DOHH2 (cell line): Measurements from ENCODE around the gene SLC38A1.

ENCODE experiments used
- EZH2phosphoT487 ChIP-seq: fragments of 200-600 bp; sonication (generic); IDR thresholded peaks from 2 replicates; pipeline ENCODE4 v1.6.1; 2017; ENCODE audit warnings: borderline replicate concordance, mild to moderate bottlenecking, antibody characterized with exemption, low read length, moderate library complexity, mixed read lengths
- TF ChIP-seq, protein P1 (sequence below): fragments of 200-600 bp; sonication (generic); IDR thresholded peaks from one replicate; pipeline ENCODE4 v1.5.1; 2014; ENCODE audit warnings: antibody characterized with exemption, mild to moderate bottlenecking, low read depth, low read length; ENCODE audit not compliant: poor library complexity, severe bottlenecking

DNA sequence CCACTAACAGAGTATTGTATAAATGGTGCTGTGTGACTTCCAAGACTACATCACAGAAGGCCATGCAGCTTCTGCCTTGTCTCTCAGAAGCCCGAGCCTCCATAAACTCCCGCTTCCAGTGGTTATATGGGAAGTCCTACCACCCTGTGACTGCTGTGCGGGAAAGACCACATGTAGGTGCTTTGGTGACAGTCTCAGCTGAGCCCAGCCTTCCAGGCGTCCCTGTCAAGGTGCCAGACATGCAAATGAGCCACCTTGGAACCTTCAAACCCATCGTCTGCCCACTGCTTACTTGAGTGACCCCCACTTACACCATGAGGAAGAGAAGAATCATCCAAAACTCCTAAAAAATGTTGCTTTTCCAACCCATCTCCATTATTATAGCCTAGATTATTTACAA lies 123.0 kb downstream of the SLC38A1 start:
- TF ChIP-seq, protein P1, sequence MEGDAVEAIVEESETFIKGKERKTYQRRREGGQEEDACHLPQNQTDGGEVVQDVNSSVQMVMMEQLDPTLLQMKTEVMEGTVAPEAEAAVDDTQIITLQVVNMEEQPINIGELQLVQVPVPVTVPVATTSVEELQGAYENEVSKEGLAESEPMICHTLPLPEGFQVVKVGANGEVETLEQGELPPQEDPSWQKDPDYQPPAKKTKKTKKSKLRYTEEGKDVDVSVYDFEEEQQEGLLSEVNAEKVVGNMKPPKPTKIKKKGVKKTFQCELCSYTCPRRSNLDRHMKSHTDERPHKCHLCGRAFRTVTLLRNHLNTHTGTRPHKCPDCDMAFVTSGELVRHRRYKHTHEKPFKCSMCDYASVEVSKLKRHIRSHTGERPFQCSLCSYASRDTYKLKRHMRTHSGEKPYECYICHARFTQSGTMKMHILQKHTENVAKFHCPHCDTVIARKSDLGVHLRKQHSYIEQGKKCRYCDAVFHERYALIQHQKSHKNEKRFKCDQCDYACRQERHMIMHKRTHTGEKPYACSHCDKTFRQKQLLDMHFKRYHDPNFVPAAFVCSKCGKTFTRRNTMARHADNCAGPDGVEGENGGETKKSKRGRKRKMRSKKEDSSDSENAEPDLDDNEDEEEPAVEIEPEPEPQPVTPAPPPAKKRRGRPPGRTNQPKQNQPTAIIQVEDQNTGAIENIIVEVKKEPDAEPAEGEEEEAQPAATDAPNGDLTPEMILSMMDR, result no peak
- TF ChIP-seq EZH2phosphoT487, result no peak
